GM21360 (cell line): ENCODE results near the gene CCDC120.
A peak's percentile ranks its signal among the peaks of the same experiment; 100 is the strongest.

Experiments
- ATAC-seq: cut with Tn5 transposase; IDR thresholded peaks from one replicate; pipeline ENCODE4 v1.9.1; 2021; ENCODE audit warnings: mild to moderate bottlenecking, moderate library complexity; ENCODE audit not compliant: unreplicated experiment

CCDC120 gene

GRCh38 chrX:49100704-49101628 lies 42.2 kb downstream of the CCDC120 start:
- peak; percentile 85 for ATAC-seq

GRCh38 chrX:49101629-49101984 lies 42.8 kb downstream of the CCDC120 start:
- ATAC-seq: no peak

GRCh38 chrX:49102190-49102589 lies 43.4 kb downstream of the CCDC120 start:
- ATAC-seq: no peak

GRCh38 chrX:49103637-49104036 lies 44.8 kb downstream of the CCDC120 start:
- ATAC-seq: no peak

GRCh38 chrX:49106296-49106695 lies 47.5 kb downstream of the CCDC120 start:
- ATAC-seq: no peak

- no peak for ATAC-seq
These were observed 48.1 kb downstream of the CCDC120 start for GRCh38 chrX:49106930-49107329.

- no peak for ATAC-seq
These were observed 49.8 kb downstream of the CCDC120 start for GRCh38 chrX:49108641-49109040.

GRCh38 chrX:49110417-49110816 lies 51.6 kb downstream of the CCDC120 start:
- ATAC-seq: no peak

- ATAC-seq: no peak
These were observed 53.0 kb downstream of the CCDC120 start for GRCh38 chrX:49111791-49112190.

- ATAC-seq: no peak
These were observed 57.3 kb downstream of the CCDC120 start for GRCh38 chrX:49116076-49116475.

- no peak for ATAC-seq
These were observed 57.9 kb downstream of the CCDC120 start for GRCh38 chrX:49116716-49117115.

GRCh38 chrX:49117581-49117980 lies 58.8 kb downstream of the CCDC120 start:
- ATAC-seq: no peak
